Endothelial cell of umbilical vein (primary cell): ENCODE measurements around the gene FGA. TPM values are rescaled to one million over a fixed set of nuclear protein-coding genes. Genes with fewer than 3 reads are reported as not detected.

Source experiments
- BruUV-seq: library from RNA; stranded (reverse); fragments of 400-500 nt; replicated peaks from 2 replicates; lab custom pipeline; 2021; lab: Mats Ljungman, UMichigan
- CTCF ChIA-PET: fragments of 300-600, 350-600 bp; sonication (Branson Sonifier 250); formaldehyde crosslinking; loops from one replicate; lab custom pipeline; 2021; ENCODE audit warnings: antibody characterized with exemption, inconsistent platforms; lab: Charles Lee
- POLR2A ChIA-PET: fragments of 300-600, 350-600 bp; sonication (Branson Sonifier 250); formaldehyde crosslinking; loops from one replicate; lab custom pipeline; 2021; ENCODE audit warnings: antibody characterized with exemption, inconsistent platforms; lab: Charles Lee
- DNase-seq: peaks from one replicate; pipeline ENCODE4 v3.0.0-alpha.2; 2011; ENCODE audit warnings: low read depth, low spot score
- FAIRE-seq: peaks from 2 replicates; lab custom pipeline; 2011; peaks lifted over from hg19 to GRCh38; lab: Jason Lieb, UNC
- H2AFZ ChIP-seq: 2 replicates; pipeline ENCODE4 v1.6.0; 2012; ENCODE audit warnings: low read depth, low read length, control low read depth, inconsistent platforms
- H3K27ac ChIP-seq: 2 replicates; pipeline ENCODE4 v1.5.1; 2011; ENCODE audit warnings: low read depth, mild to moderate bottlenecking, control low read depth, low read length, moderate library complexity; ENCODE audit not compliant: insufficient read depth
- H3K27me3 ChIP-seq, 2 experiments: 2 replicates each; pipeline versions ENCODE4 v1.6.0 to v1.6.1; 2011; ENCODE audit warnings: low read length in 2 of 2, mixed read lengths in 1 of 2; ENCODE audit not compliant: control insufficient read depth in 2 of 2, insufficient read depth in 2 of 2
- H3K36me3 ChIP-seq, 2 experiments: 2 replicates in 1 of 2; 3 replicates in 1 of 2; pipeline ENCODE4 v1.5.1; 2011; ENCODE audit warnings: low read length in 2 of 2, mild to moderate bottlenecking in 1 of 2, moderate library complexity in 1 of 2; ENCODE audit not compliant: control insufficient read depth in 2 of 2, insufficient read depth in 2 of 2; ENCODE audit errors: extremely low read depth in 1 of 2
- H3K4me1 ChIP-seq: 3 replicates; pipeline ENCODE4 v1.5.1; 2011; ENCODE audit warnings: mild to moderate bottlenecking, low read length; ENCODE audit not compliant: control insufficient read depth, insufficient read depth; ENCODE audit errors: extremely low read depth
- H3K4me2 ChIP-seq: 2 replicates; pipeline ENCODE4 v1.6.1; 2011; ENCODE audit warnings: low read length, control low read depth, mixed read lengths; ENCODE audit not compliant: insufficient read depth
- H3K4me3 ChIP-seq, 3 experiments: fragments of 200-600 bp in 1 of 3; sonication (generic), shearing (Covaris generic) in 1 of 3; replicated peaks in 1 of 3; 2 replicates each; pipeline ENCODE4 v1.5.1; 2011 to 2016; ENCODE audit warnings: control low read depth in 3 of 3, low read length in 3 of 3, mild to moderate bottlenecking in 2 of 3, inconsistent platforms in 1 of 3, low read depth in 1 of 3, moderate library complexity in 1 of 3; ENCODE audit not compliant: insufficient read depth in 1 of 3
- H3K79me2 ChIP-seq: 2 replicates; pipeline ENCODE4 v1.6.0; 2012; ENCODE audit warnings: low read length, inconsistent platforms; ENCODE audit not compliant: control insufficient read depth, insufficient read depth
- H3K9ac ChIP-seq: replicated peaks from 2 replicates; pipeline ENCODE3; 2011; ENCODE audit warnings: low read length, control low read depth; ENCODE audit not compliant: insufficient read depth; ENCODE audit errors: extremely low read depth
- H3K9me1 ChIP-seq: replicated peaks from 3 replicates; pipeline ENCODE4 v1.6.0; 2011; ENCODE audit warnings: mild to moderate bottlenecking, low read length; ENCODE audit not compliant: control insufficient read depth, insufficient read depth; ENCODE audit errors: extremely low read depth
- H3K9me3 ChIP-seq: replicated peaks from 2 replicates; pipeline ENCODE4 v1.5.1; 2012; ENCODE audit warnings: low read length, inconsistent platforms; ENCODE audit not compliant: control insufficient read depth, insufficient read depth
- H4K20me1 ChIP-seq: replicated peaks from 2 replicates; pipeline ENCODE3; 2011; ENCODE audit warnings: mild to moderate bottlenecking, low read length; ENCODE audit not compliant: control insufficient read depth, insufficient read depth; ENCODE audit errors: extremely low read depth
- CTCF ChIP-seq, 2 donors: IDR thresholded peaks; 1 replicate in 1 of 2; 2 replicates in 1 of 2; pipeline ENCODE4 v1.5.1; 2011; ENCODE audit warnings: low read length in 2 of 2, mild to moderate bottlenecking in 2 of 2, moderate library complexity in 2 of 2, control low read depth in 1 of 2, inconsistent platforms in 1 of 2, low read depth in 1 of 2; ENCODE audit not compliant: insufficient read depth in 1 of 2; ENCODE audit errors: extremely low read depth in 1 of 2
- EZH2 ChIP-seq: IDR thresholded peaks from 2 replicates; pipeline ENCODE4 v1.6.1; 2012; ENCODE audit warnings: borderline replicate concordance, low read depth, mild to moderate bottlenecking, moderate library complexity, low read length, inconsistent platforms; ENCODE audit not compliant: severe bottlenecking
- FOS ChIP-seq: IDR thresholded peaks from 2 replicates; pipeline ENCODE4 v1.6.1; 2011; ENCODE audit warnings: mild to moderate bottlenecking, low read length, moderate library complexity, borderline replicate concordance; ENCODE audit not compliant: insufficient read depth
- JUN ChIP-seq: IDR thresholded peaks from 2 replicates; pipeline ENCODE4 v1.6.1; 2011; ENCODE audit warnings: borderline replicate concordance, low read depth; ENCODE audit not compliant: insufficient read length, insufficient read depth
- MAX ChIP-seq: IDR thresholded peaks from 2 replicates; pipeline ENCODE4 v1.6.1; 2011; ENCODE audit not compliant: insufficient read depth, insufficient read length
- MYC ChIP-seq: IDR thresholded peaks from one replicate; pipeline ENCODE4 v1.6.1; 2011; ENCODE audit warnings: mild to moderate bottlenecking, low read depth, low read length
- POLR2A ChIP-seq: IDR thresholded peaks from 2 replicates; pipeline ENCODE4 v1.6.1; 2012; ENCODE audit warnings: low read depth, mild to moderate bottlenecking, control low read depth, low read length
- POLR2AphosphoS5 ChIP-seq: IDR thresholded peaks from 2 replicates; pipeline ENCODE4 v1.6.1; 2012; ENCODE audit warnings: low read depth, mild to moderate bottlenecking, control low read depth, low read length, moderate library complexity; ENCODE audit not compliant: insufficient read depth
- dilution Hi-C: fragments of 300-500 bp; cut with MboI; formaldehyde crosslinking; loops from one replicate; pipeline ENCODE4 v1.15.0; 2019; ENCODE audit warnings: low sequenced_read_pairs; ENCODE audit not compliant: extremely low pct_ligation_motif_present
- intact Hi-C: fragments of 100-400 bp; cut with micrococcal nuclease; formaldehyde crosslinking; loops from one replicate; pipeline ENCODE4 v1.10.0; 2022
- polyA plus RNA-seq, 4 experiments: library from polyadenylated mRNA; depleted of rRNA in 3 of 4; stranded (reverse) in 3 of 4; unstranded in 1 of 4; fragments of >200 nt; gene quantifications; 2 replicates each; pipeline versions ENCODE4 v1.2.1 to v1.2.3, GENCODE V29; 2011 to 2012; ENCODE audit warnings: missing spikeins in 1 of 4
- total RNA-seq: library from RNA; stranded (reverse); gene quantifications from 2 replicates; pipeline ENCODE4 v1.2.3, GENCODE V29; 2021

The FGA gene
- total and polyA plus RNA-seq, 2 donors (not counting 3 experiments of a cell fraction or from before 2014, with no cell fraction given), result not detected

GRCh38 chr4:154612472-154613414 is 22.2 kb upstream of the FGA start, which contains the start of gene FGG:
Gene FGG (minus strand): TSS chr4:154612656. CDS start chr4:154612609, 47 bp downstream.
- POLR2A ChIA-PET, result no interaction called here
- intact Hi-C loops, result no loop called here
- Histone ChIP-seq H3K27me3 (peaks cover 0 to 7% of the 10 kb centered on the region in 2 experiments), H3K9me3 (no peaks in the 10 kb centered on the region), H4K20me1 (no peaks in the 10 kb centered on the region), H3K27ac (no peak within 1 kb of the TSS), H3K4me3 (no peak within 1 kb of the TSS), H2AFZ (no peak within 1 kb of the TSS), H3K36me3 (no peaks in the 10 kb centered on the region), H3K9ac (no peak within 1 kb of the TSS), H3K4me1 (no peaks in the 10 kb centered on the region), H3K79me2 (no peaks in the 10 kb centered on the region), H3K4me2 (no peak within 1 kb of the TSS), H3K9me1 (no peaks in the 10 kb centered on the region)
- TF ChIP-seq CTCF (IDR thresholded peaks at IDR 0.05; ENCODE audit: extremely low read depth in 1 of 2, insufficient read depth in 1 of 2, low read depth in 1 of 2, low read length in 2 of 2), result no peak
- TF ChIP-seq JUN, result no peak
- TF ChIP-seq MAX, result no peak
- TF ChIP-seq POLR2AphosphoS5, result no peak
- no peak for TF ChIP-seq EZH2
- TF ChIP-seq MYC, result no peak
- TF ChIP-seq FOS, result no peak
- TF ChIP-seq POLR2A, result no peak
- dilution Hi-C loops, result no loop called here
- CTCF ChIA-PET, result interaction anchor here (0.9 to 3.4 kb wide), 5 partner anchors 9 to 61 kb away, joined by 3 to 13 read pairs (median 4); no protein-coding TSS in a partner anchor
- FAIRE-seq (no peak), DNase-seq (no peak)
- BruUV-seq, result no TSS peak
